CD4-positive, alpha-beta T cell treated with Interferon gamma for 1 hour (primary cell): ENCODE data around the gene AGAP1.

Source experiments
- DNase-seq: peaks from one replicate; pipeline ENCODE4 v3.0.0-alpha.2; 2020

Gene AGAP1

GRCh38 chr2:235958931-235959410 is 465.1 kb downstream of the AGAP1 start:
- no peak for DNase-seq

- no peak for DNase-seq
These were observed 466.3 kb downstream of the AGAP1 start for GRCh38 chr2:235960011-235960715.

- DNase-seq, result no peak
These were observed 467.1 kb downstream of the AGAP1 start for GRCh38 chr2:235960716-235961640.

GRCh38 chr2:235961711-235962110 is 467.9 kb downstream of the AGAP1 start:
- no peak for DNase-seq

- no peak for DNase-seq
These were observed 470.2 kb downstream of the AGAP1 start for GRCh38 chr2:235963853-235964577.

- no peak for DNase-seq
These were observed 471.0 kb downstream of the AGAP1 start for GRCh38 chr2:235964787-235965390.

- DNase-seq, result no peak
These were observed 472.6 kb downstream of the AGAP1 start for GRCh38 chr2:235966396-235966795.

GRCh38 chr2:235966932-235967757 is 473.3 kb downstream of the AGAP1 start:
- DNase-seq, result no peak

GRCh38 chr2:235968155-235968554 is 474.3 kb downstream of the AGAP1 start:
- no peak for DNase-seq

- DNase-seq, result no peak
These were observed 474.9 kb downstream of the AGAP1 start for GRCh38 chr2:235968616-235969324.

- DNase-seq, result no peak
These were observed 476.6 kb downstream of the AGAP1 start for GRCh38 chr2:235970204-235971040.

GRCh38 chr2:235976516-235976915 is 482.7 kb downstream of the AGAP1 start:
- no peak for DNase-seq

GRCh38 chr2:235976956-235977355 is 483.1 kb downstream of the AGAP1 start:
- no peak for DNase-seq

GRCh38 chr2:235977445-235977844 is 483.6 kb downstream of the AGAP1 start:
- DNase-seq, result no peak

GRCh38 chr2:235978022-235978421 is 484.2 kb downstream of the AGAP1 start:
- DNase-seq, result no peak

GRCh38 chr2:235979037-235979436 is 485.2 kb downstream of the AGAP1 start:
- DNase-seq, result no peak

- DNase-seq, result no peak
These were observed 486.1 kb downstream of the AGAP1 start for GRCh38 chr2:235979753-235980435.

GRCh38 chr2:235981631-235982030 is 487.8 kb downstream of the AGAP1 start:
- no peak for DNase-seq

- DNase-seq, result no peak
These were observed 489.2 kb downstream of the AGAP1 start for GRCh38 chr2:235983016-235983415.

- no peak for DNase-seq
These were observed 490.7 kb downstream of the AGAP1 start for GRCh38 chr2:235984552-235984951.
